ENCODE data around the gene KLC4.
A peak's percentile ranks its signal among the peaks of the same experiment; 100 is the strongest.

KLC4 gene

DNA sequence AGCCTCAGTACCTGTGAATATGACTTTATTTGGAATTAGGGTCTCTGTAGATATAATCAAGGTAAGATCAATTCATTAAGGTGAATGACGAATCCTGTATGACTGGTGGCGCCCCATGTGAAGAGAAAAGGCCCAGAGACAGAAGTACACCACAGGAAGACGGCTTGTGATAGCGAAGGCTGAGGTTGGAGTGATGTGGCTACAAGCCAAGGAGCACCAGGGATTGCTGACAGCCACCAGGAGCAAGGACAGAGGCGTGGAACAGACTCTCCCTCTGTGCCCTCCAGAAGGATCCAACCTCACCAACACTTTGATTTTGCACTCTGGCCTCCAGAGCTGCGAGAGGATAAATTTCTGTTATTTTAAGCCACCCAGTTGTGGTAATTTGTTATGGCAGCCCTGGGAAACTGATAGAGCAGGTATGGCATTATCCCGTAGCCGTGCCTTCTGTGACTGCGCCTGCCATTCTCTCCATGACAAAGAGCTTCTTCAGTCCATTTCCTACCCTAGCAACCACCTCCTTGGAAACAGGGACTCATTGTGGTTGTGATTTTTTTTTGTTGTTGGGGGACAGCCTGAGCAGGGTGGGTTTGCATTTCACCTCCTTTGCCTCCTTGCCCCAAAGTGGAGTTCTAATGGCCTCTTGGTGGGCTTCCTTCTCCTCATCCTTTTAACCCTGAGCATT is 46.2 kb downstream of the KLC4 start:
- Histone ChIP-seq H4K20me1 (ENCODE audit: insufficient read depth, low read length) (peaks cover 17% of the 10 kb centered on the region), H3K36me3 (ENCODE audit: insufficient read depth, low read length) (no peaks in the 10 kb centered on the region), H3K4me2 (ENCODE audit: insufficient read depth, low read length) (no peak overlapping the region), H3K9ac (ENCODE audit: low read depth, low read length) (no peak overlapping the region), H3K79me2 (ENCODE audit: insufficient read depth, low read length) (peaks cover 16% of the 10 kb centered on the region; the same call in 1 of the 2 replicates), H3K4me3 (ENCODE audit: low read depth in 1 of 2, low read length in 2 of 2) (no peak overlapping the region), H3K27ac (ENCODE audit: low read length) (no peak overlapping the region), H2AFZ (ENCODE audit: low read depth, low read length) (no peak overlapping the region), H3K9me3 (ENCODE audit: insufficient read depth, low read length, severe bottlenecking) (no peaks in the 10 kb centered on the region), H3K4me1 (ENCODE audit: insufficient read depth, low read length) (no peaks in the 10 kb centered on the region), H3K27me3 (ENCODE audit: insufficient read depth, low read length, poor library complexity) (no peaks in the 10 kb centered on the region)
- ATAC-seq (ENCODE audit: insufficient read depth, low read depth) = peak; percentile 66; the same call in 2 of the 3 replicates
- DNase-seq = peak; percentile 37
- TF ChIP-seq EZH2 (IDR thresholded peaks at IDR 0.05; ENCODE audit: borderline replicate concordance, low read depth, low read length, severe bottlenecking) (no peak), CTCF (IDR thresholded peaks at IDR 0.05; ENCODE audit: borderline replicate concordance, extremely low read depth, low read length, poor library complexity, severe bottlenecking) (no peak)

- Histone ChIP-seq H3K27me3 (ENCODE audit: insufficient read depth, low read length, poor library complexity) (no peaks in the 10 kb centered on the region), H4K20me1 (ENCODE audit: insufficient read depth, low read length) (peaks cover 14% of the 10 kb centered on the region), H3K4me2 (ENCODE audit: insufficient read depth, low read length) (no peak overlapping the region), H3K4me3 (ENCODE audit: low read depth in 1 of 2, low read length in 2 of 2) (no peak overlapping the region), H2AFZ (ENCODE audit: low read depth, low read length) (no peak overlapping the region), H3K27ac (ENCODE audit: low read length) (no peak overlapping the region), H3K79me2 (ENCODE audit: insufficient read depth, low read length) (peaks cover 21% of the 10 kb centered on the region), H3K4me1 (ENCODE audit: insufficient read depth, low read length) (no peaks in the 10 kb centered on the region), H3K36me3 (ENCODE audit: insufficient read depth, low read length) (no peaks in the 10 kb centered on the region), H3K9ac (ENCODE audit: low read depth, low read length) (no peak overlapping the region), H3K9me3 (ENCODE audit: insufficient read depth, low read length, severe bottlenecking) (no peaks in the 10 kb centered on the region)
- TF ChIP-seq EZH2 (IDR thresholded peaks at IDR 0.05; ENCODE audit: borderline replicate concordance, low read depth, low read length, severe bottlenecking) (no peak), CTCF (IDR thresholded peaks at IDR 0.05; ENCODE audit: borderline replicate concordance, extremely low read depth, low read length, poor library complexity, severe bottlenecking) (no peak)
- ATAC-seq (ENCODE audit: insufficient read depth, low read depth) = no peak
- DNase-seq = no peak
These were observed 48.1 kb downstream of the KLC4 start for GRCh38 chr6:43107344-43108062.

- no peaks in the 10 kb centered on the region for H3K27me3 ChIP-seq (ENCODE audit: insufficient read depth, low read length, poor library complexity)
- H3K4me1 ChIP-seq (ENCODE audit: insufficient read depth, low read length) = peaks cover 14% of the 10 kb centered on the region
- TF ChIP-seq EZH2 (IDR thresholded peaks at IDR 0.05; ENCODE audit: borderline replicate concordance, low read depth, low read length, severe bottlenecking) (no peak), CTCF (IDR thresholded peaks at IDR 0.05; ENCODE audit: borderline replicate concordance, extremely low read depth, low read length, poor library complexity, severe bottlenecking) (no peak)
- ATAC-seq (ENCODE audit: insufficient read depth, low read depth) (peak; percentile 25; the same call in 2 of the 3 replicates), DNase-seq (no peak)
- H3K4me2 ChIP-seq (ENCODE audit: insufficient read depth, low read length) = no peak overlapping the region
- peaks cover 56% of the 10 kb centered on the region for H3K79me2 ChIP-seq (ENCODE audit: insufficient read depth, low read length)
- H3K9me3 ChIP-seq (ENCODE audit: insufficient read depth, low read length, severe bottlenecking) = no peaks in the 10 kb centered on the region
- peak overlapping the region; percentile 63 for H3K27ac ChIP-seq (ENCODE audit: low read length)
- no peak overlapping the region for H2AFZ ChIP-seq (ENCODE audit: low read depth, low read length)
- no peaks in the 10 kb centered on the region for H3K36me3 ChIP-seq (ENCODE audit: insufficient read depth, low read length)
- H4K20me1 ChIP-seq (ENCODE audit: insufficient read depth, low read length) = peaks cover 5% of the 10 kb centered on the region; the same call in 1 of the 2 replicates
- H3K4me3 ChIP-seq (ENCODE audit: low read depth in 1 of 2, low read length in 2 of 2) = no peak overlapping the region
- 0 out of 2 replicates have a peak overlapping the region, but pooled peaks have one; percentile 22 for H3K9ac ChIP-seq (ENCODE audit: low read depth, low read length)
These were observed 54.2 kb downstream of the KLC4 start for GRCh38 chr6:43113431-43114260.
